Heart right ventricle (tissue), 16 donors: ENCODE measurements around the gene SNAP25. TPM values are rescaled to one million over a fixed set of nuclear protein-coding genes. Genes with fewer than 3 reads are reported as not detected.

Experiments used
- ATAC-seq, 8 donors: fragments of 200-7000 bp; cut with Tn5 transposase; one replicate each; pipeline ENCODE4 v1.9.1; 2020; ENCODE audit warnings: mild to moderate bottlenecking in 8 of 8, moderate library complexity in 8 of 8, moderate number of reproducible peaks in 1 of 8
- DNase-seq, 2 donors: peaks; one replicate each; pipeline ENCODE4 v3.0.0-alpha.2; 2020
- H3K27ac ChIP-seq, 10 donors: fragments of 200-600 bp; sonication (generic) in 2 of 10; one replicate each; pipeline versions ENCODE4 v1.5.0 to v1.8.0; 2020 to 2022; ENCODE audit warnings: mild to moderate bottlenecking in 3 of 10
- H3K27me3 ChIP-seq, 7 donors: fragments of 200-600 bp; one replicate each; pipeline ENCODE4 v1.8.0; 2021 to 2022; ENCODE audit warnings: mild to moderate bottlenecking in 2 of 7
- H3K36me3 ChIP-seq, 9 donors: fragments of 200-600 bp; sonication (generic) in 1 of 9; one replicate each; pipeline versions ENCODE4 v1.5.0 to v1.8.0; 2020 to 2022; ENCODE audit warnings: mild to moderate bottlenecking in 2 of 9
- H3K4me1 ChIP-seq, 9 donors: fragments of 200-600 bp; sonication (generic) in 1 of 9; one replicate each; pipeline versions ENCODE4 v1.5.0 to v1.8.0; 2020 to 2022; ENCODE audit warnings: mild to moderate bottlenecking in 4 of 9
- H3K4me3 ChIP-seq, 10 donors: fragments of 200-600 bp; sonication (generic) in 2 of 10; one replicate each; pipeline versions ENCODE4 v1.5.0 to v1.8.0; 2020 to 2022; ENCODE audit warnings: mild to moderate bottlenecking in 7 of 10, moderate library complexity in 2 of 10
- H3K9me3 ChIP-seq, 11 donors: fragments of 200-600 bp in 10 of 11; sonication (generic) in 2 of 11; one replicate each; pipeline versions ENCODE4 v1.5.0 to v1.8.0; 2013 to 2022; ENCODE audit warnings: mild to moderate bottlenecking in 2 of 11, control low read depth in 1 of 11, moderate library complexity in 1 of 11
- WGBS, 2 donors: extraction: QIAGEN DNeasy Blood & Tissue Kit; methylation state at CpG; one replicate each; pipeline ENCODE4 v1.1.7; 2013; ENCODE audit warnings: inconsistent platforms in 1 of 2; 5-methylcytosine and 5-hydroxymethylcytosine counted together
- intact Hi-C, 10 donors: fragments of 100-400 bp; cut with DNase I; formaldehyde crosslinking; loops; one replicate each; pipeline versions ENCODE4 v1.11.1 to v1.14.2; 2022
- polyA plus RNA-seq, 2 donors: library from polyadenylated mRNA; stranded (reverse); fragments of 200-250 nt; gene quantifications; one replicate each; pipeline ENCODE4 v1.2.3, GENCODE V29; 2013
- total RNA-seq, 10 donors: library from RNA; stranded (reverse); fragmentation: NEBNext Ultra II Directional in 3 of 10; extraction: Animal tissue kit (Norgen Biotek cat#: 25700) in 3 of 10; gene quantifications; one replicate each; pipeline versions ENCODE4 v1.2.1 to v1.2.4, GENCODE V29; 2021 to 2023
- TF ChIP-seq, protein P1 (sequence below), 9 donors: fragments of 200-600 bp; sonication (generic) in 2 of 9; IDR thresholded peaks; one replicate each; pipeline versions ENCODE4 v1.5.0 to v1.8.0; 2021 to 2022; ENCODE audit warnings: antibody characterized with exemption in 9 of 9, mild to moderate bottlenecking in 5 of 9, moderate library complexity in 1 of 9
- donor health status: Arrhythmogenic right ventricular cardiomyopathy.
- donor health status: ischemic (EF 13 %, LVEDD 7.1; RV severe dilation, severe dysfunction).
- donor health status: healthy with polysubstance abuse.
- donor health status: DM: no; HTN: yes; CAD: no.
- donor health status: DM: no; HTN: no; CAD: no.
- donor health status: ischemic (EF 25% LVEDD 6.9; RV normal size, moderate dysfunction).
- donor health status: ischemic (EF 25% LVEDD 5.7; RV mildly dilated, moderate dysfunction).
- donor health status: healthy.
- donor health status: DM: yes; HTN: yes; CAD: no.
- donor health status: Ischemic cardiomyopathy.
- donor health status: ischemic (EF 35%, LVEDD 5.7; RV mildly dilated, moderate dysfunction).
- donor health status: nonischemic (EF 11% LVEDD 7.7; RV severe dilation, severe dysfunction).
- donor health status: DM: yes; HTN: yes; CAD: no.
- donor health status: PGD.
- donor health status: ischemic (EF 29% LVEDD 5.4; RV normal size, mild dysfunction).
- donor health status: nonischemic (EF 23%, LVEDD 6.1; RV moderate dilation, normal function).

Gene SNAP25
- total and polyA plus RNA-seq, 12 donors = 0.09 to 0.87 (median 0.22) TPM; not detected in 5

DNA sequence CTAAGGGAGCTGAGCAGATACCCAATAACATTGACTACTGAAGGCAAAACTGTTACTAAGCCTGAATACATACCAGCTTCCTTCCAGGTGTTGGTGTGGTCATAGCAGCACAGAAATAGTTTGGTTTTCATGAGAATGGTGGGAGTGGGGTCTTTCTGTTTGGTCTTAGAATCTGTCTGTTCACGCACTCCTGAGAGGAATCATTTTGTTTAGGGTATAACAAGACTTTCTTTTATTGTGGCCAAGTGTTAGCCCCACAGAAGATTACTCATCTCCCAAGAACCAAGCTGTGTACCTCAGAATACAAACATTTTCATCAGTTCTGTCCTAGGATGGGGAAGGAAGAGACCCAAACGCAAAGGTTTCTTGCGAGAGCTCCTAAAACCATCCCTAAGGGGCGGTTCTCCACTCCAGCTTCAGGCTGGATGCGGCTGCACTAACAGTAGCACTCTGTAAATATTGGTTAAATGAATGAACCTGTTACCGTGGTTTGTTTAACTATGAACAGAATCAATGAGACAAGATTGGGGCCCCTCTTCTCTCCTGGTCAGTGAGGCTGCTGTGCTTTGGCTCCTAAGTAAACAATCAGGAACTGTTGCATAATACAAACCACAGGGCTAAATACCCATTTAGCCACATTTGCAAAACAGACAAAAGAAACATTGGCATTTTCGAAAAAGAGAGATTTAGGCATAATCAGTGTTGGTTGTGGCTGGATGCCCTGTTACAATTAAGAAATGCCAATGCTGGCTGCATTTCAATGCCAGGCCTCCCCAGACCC, 44.9 kb downstream of the SNAP25 start:
- Histone ChIP-seq H3K9me3 (no peaks in the 10 kb centered on the region), H3K27me3 (no peaks in the 10 kb centered on the region), H3K27ac (no peak overlapping the region), H3K36me3 (no peaks in the 10 kb centered on the region), H3K4me1 (no peaks in the 10 kb centered on the region), H3K4me3 (no peak overlapping the region)
- DNase-seq (no peak), ATAC-seq (no peak)
- intact Hi-C loops = no loop called here
- WGBS, 2 donors = 84 to 91% methylated on average over 7 of the region's 7 CpGs
- TF ChIP-seq, protein P1, sequence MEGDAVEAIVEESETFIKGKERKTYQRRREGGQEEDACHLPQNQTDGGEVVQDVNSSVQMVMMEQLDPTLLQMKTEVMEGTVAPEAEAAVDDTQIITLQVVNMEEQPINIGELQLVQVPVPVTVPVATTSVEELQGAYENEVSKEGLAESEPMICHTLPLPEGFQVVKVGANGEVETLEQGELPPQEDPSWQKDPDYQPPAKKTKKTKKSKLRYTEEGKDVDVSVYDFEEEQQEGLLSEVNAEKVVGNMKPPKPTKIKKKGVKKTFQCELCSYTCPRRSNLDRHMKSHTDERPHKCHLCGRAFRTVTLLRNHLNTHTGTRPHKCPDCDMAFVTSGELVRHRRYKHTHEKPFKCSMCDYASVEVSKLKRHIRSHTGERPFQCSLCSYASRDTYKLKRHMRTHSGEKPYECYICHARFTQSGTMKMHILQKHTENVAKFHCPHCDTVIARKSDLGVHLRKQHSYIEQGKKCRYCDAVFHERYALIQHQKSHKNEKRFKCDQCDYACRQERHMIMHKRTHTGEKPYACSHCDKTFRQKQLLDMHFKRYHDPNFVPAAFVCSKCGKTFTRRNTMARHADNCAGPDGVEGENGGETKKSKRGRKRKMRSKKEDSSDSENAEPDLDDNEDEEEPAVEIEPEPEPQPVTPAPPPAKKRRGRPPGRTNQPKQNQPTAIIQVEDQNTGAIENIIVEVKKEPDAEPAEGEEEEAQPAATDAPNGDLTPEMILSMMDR (IDR thresholded peaks at IDR 0.05) = no peak

DNA sequence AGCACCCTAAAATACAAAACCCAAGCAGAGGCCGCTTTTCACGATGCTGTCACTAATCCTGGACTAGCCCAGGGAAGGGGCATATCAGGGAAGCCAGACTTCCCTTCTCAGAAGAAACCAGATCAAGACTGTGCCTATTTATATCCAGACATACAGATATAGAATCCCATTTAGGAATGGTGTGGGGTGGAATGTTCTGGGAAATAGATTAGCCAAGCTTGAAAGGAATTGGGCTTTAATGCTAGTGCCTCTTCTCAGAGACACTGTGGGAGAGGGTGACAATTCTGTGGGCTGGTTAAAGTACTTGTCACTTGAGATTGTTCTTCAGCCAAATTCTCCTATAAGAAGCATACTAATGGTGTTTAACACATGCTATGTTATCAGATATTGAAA, 45.5 kb downstream of the SNAP25 start:
- WGBS, 2 donors = 39 to 48% methylated on average over 2 of the region's 2 CpGs
- intact Hi-C loops = no loop called here
- TF ChIP-seq, protein P1 (IDR thresholded peaks at IDR 0.05) = no peak
- Histone ChIP-seq H3K4me3 (no peak overlapping the region), H3K4me1 (no peaks in the 10 kb centered on the region), H3K27me3 (peaks cover 0 to 3% (median 0%) of the 10 kb centered on the region in 7 donors), H3K27ac (no peak overlapping the region), H3K9me3 (no peaks in the 10 kb centered on the region), H3K36me3 (no peaks in the 10 kb centered on the region)
- DNase-seq (no peak), ATAC-seq (no peak)

DNA sequence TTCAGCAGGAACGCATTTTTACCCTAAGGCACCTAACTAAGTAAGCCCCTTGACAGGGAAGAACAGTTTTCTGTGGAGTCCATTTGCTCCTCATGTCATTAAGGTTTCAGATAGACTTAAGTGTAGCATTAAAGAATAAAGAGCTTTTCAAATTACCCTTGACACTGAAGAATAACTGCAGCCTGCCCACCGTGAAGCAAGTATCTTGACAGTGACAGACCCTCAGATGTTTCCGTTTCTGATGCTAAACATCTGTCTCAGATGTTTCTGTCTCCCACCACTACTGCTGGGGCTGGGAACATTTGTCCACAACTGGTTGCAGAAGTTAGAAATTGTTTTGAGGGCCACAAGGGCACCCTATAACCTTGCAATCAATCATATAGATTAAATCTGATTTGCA, 50.0 kb downstream of the SNAP25 start:
- DNase-seq (no peak), ATAC-seq (no peak)
- TF ChIP-seq, protein P1 (IDR thresholded peaks at IDR 0.05) = no peak
- Histone ChIP-seq H3K4me1 (no peaks in the 10 kb centered on the region), H3K27me3 (peaks cover 0 to 7% (median 0%) of the 10 kb centered on the region in 7 donors), H3K9me3 (no peaks in the 10 kb centered on the region), H3K4me3 (no peak overlapping the region), H3K36me3 (no peaks in the 10 kb centered on the region), H3K27ac (no peak overlapping the region)
- 62 to 71% methylated on average over 3 of the region's 3 CpGs for WGBS, 2 donors
- intact Hi-C loops = no loop called here

DNA sequence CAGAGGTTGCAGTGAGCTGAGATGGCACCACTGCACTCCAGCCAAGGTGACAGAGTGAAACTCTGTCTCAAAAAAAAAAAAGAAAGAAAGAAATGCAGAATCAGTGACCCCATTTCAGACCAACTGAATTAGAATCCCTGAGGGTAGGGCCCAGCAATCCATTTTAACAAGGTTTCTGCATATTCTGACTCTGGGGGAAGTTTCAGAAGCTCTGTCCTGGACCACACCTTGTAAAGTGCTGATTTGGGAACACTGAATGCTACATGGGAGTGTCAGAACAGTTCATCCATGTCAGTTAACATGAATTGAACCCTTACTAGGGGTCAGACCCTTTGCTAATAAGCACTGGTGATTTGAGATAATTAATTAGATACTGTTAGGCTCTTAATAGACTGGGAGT, 52.0 kb downstream of the SNAP25 start:
- DNase-seq (no peak), ATAC-seq (no peak)
- Histone ChIP-seq H3K9me3 (no peaks in the 10 kb centered on the region), H3K27me3 (peaks cover 0 to 7% (median 0%) of the 10 kb centered on the region in 7 donors), H3K36me3 (no peaks in the 10 kb centered on the region), H3K27ac (no peak overlapping the region), H3K4me3 (no peak overlapping the region), H3K4me1 (no peaks in the 10 kb centered on the region)
- TF ChIP-seq, protein P1 (IDR thresholded peaks at IDR 0.05) = no peak
- intact Hi-C loops = no loop called here
